Neural progenitor cell (in vitro differentiated cells): ENCODE measurements around the gene DSG1. TPM values are rescaled to one million over a fixed set of nuclear protein-coding genes. Genes with fewer than 3 reads are reported as not detected.

Experiments
- DNase-seq: peaks from one replicate; pipeline ENCODE4 v3.0.0-alpha.2; 2016; ENCODE audit warnings: low spot score
- H2AFZ ChIP-seq: fragments of 200-600 bp; sonication (generic); replicated peaks from 2 replicates; pipeline ENCODE4 v1.6.1; 2016; ENCODE audit warnings: antibody characterized with exemption
- H3F3A ChIP-seq: fragments of 200-600 bp; sonication (generic); 2 replicates; pipeline ENCODE4 v1.6.1; 2016; ENCODE audit warnings: antibody characterized with exemption, low read depth
- H3K27ac ChIP-seq: fragments of 200-600 bp; sonication (generic); 2 replicates; pipeline ENCODE4 v1.5.1; 2016; ENCODE audit warnings: mild to moderate bottlenecking
- H3K27me3 ChIP-seq: fragments of 200-600 bp; sonication (generic); 2 replicates; pipeline ENCODE4 v1.6.1; 2016; ENCODE audit warnings: mild to moderate bottlenecking, moderate library complexity
- H3K36me3 ChIP-seq: fragments of 200-600 bp; sonication (generic); 2 replicates; pipeline ENCODE4 v1.5.1; 2016
- H3K4me1 ChIP-seq: fragments of 200-600 bp; sonication (generic); 2 replicates; pipeline ENCODE4 v1.6.1; 2016; ENCODE audit warnings: mixed run types
- H3K4me2 ChIP-seq: fragments of 200-600 bp; sonication (generic); 2 replicates; pipeline ENCODE4 v1.6.1; 2016
- H3K4me3 ChIP-seq: fragments of 200-600 bp; sonication (generic); 2 replicates; pipeline ENCODE4 v1.5.1; 2016
- H3K79me2 ChIP-seq: fragments of 200-600 bp; sonication (generic); 2 replicates; pipeline ENCODE4 v1.6.1; 2016; ENCODE audit warnings: low read depth
- H3K9ac ChIP-seq: fragments of 200-600 bp; sonication (generic); 2 replicates; pipeline ENCODE4 v1.6.1; 2016
- H3K9me3 ChIP-seq: fragments of 200-600 bp; sonication (generic); 2 replicates; pipeline ENCODE4 v1.5.1; 2016; ENCODE audit warnings: low read depth
- H4K20me1 ChIP-seq: fragments of 200-600 bp; sonication (generic); 2 replicates; pipeline ENCODE4 v1.6.1; 2016; ENCODE audit warnings: low read depth
- H3K27ac Mint-ChIP-seq: 3 replicates; pipeline ENCODE4 v1.8.0; 2021; ENCODE audit warnings: mixed read lengths
- H3K27me3 Mint-ChIP-seq: 2 replicates; pipeline ENCODE4 v1.8.0; 2022; ENCODE audit warnings: low read depth, mild to moderate bottlenecking, inconsistent platforms, moderate library complexity, mixed read lengths; ENCODE audit not compliant: insufficient read depth
- H3K36me3 Mint-ChIP-seq: 3 replicates; pipeline ENCODE4 v1.8.0; 2021; ENCODE audit warnings: mixed read lengths
- H3K4me1 Mint-ChIP-seq: 3 replicates; pipeline ENCODE4 v1.8.0; 2021; ENCODE audit warnings: mixed read lengths
- H3K4me3 Mint-ChIP-seq: 3 replicates; pipeline ENCODE4 v1.8.0; 2021; ENCODE audit warnings: mild to moderate bottlenecking, moderate library complexity, mixed read lengths
- H3K9me3 Mint-ChIP-seq: 3 replicates; pipeline ENCODE4 v1.8.0; 2020; ENCODE audit warnings: mixed read lengths
- EZH2 ChIP-seq: fragments of 200-600 bp; sonication (generic); IDR thresholded peaks from 2 replicates; pipeline ENCODE4 v1.6.1; 2017; ENCODE audit warnings: antibody characterized with exemption, mild to moderate bottlenecking, moderate library complexity
- EZH2phosphoT487 ChIP-seq: fragments of 200-600 bp; sonication (generic); IDR thresholded peaks from 2 replicates; pipeline ENCODE4 v1.6.1; 2017; ENCODE audit warnings: antibody characterized with exemption
- total RNA-seq: library from RNA; depleted of rRNA; stranded (reverse); fragments of >200 nt; gene quantifications from 2 replicates; pipeline ENCODE4 v1.2.3, GENCODE V29; 2015; ENCODE audit warnings: low replicate concordance
- TF ChIP-seq, protein P1 (sequence below): fragments of 200-600 bp; sonication (generic); IDR thresholded peaks from 2 replicates; pipeline ENCODE4 v1.5.1; 2017; ENCODE audit warnings: antibody characterized with exemption, mild to moderate bottlenecking

The DSG1 gene
- total RNA-seq, 1 donor from 2014 or later = not detected

DNA sequence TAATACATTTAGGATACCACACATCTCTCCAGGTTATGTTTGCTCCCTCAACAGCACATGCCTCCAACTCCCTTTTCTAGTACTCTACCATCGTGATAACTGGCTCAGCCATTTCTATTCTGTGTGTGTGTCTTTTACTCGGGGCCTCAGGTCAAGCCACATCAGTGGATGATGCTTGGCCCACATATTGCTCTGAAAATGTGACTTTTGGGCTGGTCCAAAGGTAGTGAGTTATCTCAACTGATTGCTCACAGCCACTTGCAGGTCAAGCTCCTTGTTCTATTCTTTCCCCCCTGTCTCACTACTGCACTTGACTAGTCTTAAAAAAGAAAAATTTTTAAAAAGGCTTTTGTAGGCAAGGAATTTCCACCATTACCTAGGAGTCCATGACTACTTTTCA, 64.1 kb downstream of the DSG1 start:
- Histone ChIP-seq H4K20me1 (no peaks in the 10 kb centered on the region), H3K4me2 (no peak overlapping the region), H3K4me3 (no peak overlapping the region), H3K36me3 (no peaks in the 10 kb centered on the region), H2AFZ (no peak overlapping the region), H3K27ac (no peak overlapping the region), H3K4me1 (no peaks in the 10 kb centered on the region), H3K79me2 (no peaks in the 10 kb centered on the region), H3K9me3 (no peaks in the 10 kb centered on the region), H3F3A (no peaks in the 10 kb centered on the region), H3K27me3 (no peaks in the 10 kb centered on the region), H3K9ac (no peak overlapping the region)
- no peaks in the 10 kb centered on the region for H3K9me3 Mint-ChIP-seq
- peaks cover 7% of the 10 kb centered on the region for H3K4me1 Mint-ChIP-seq
- DNase-seq = no peak
- H3K4me3 Mint-ChIP-seq = no peak overlapping the region
- no peak overlapping the region for H3K27ac Mint-ChIP-seq
- TF ChIP-seq EZH2 = no peak
- TF ChIP-seq, protein P1, sequence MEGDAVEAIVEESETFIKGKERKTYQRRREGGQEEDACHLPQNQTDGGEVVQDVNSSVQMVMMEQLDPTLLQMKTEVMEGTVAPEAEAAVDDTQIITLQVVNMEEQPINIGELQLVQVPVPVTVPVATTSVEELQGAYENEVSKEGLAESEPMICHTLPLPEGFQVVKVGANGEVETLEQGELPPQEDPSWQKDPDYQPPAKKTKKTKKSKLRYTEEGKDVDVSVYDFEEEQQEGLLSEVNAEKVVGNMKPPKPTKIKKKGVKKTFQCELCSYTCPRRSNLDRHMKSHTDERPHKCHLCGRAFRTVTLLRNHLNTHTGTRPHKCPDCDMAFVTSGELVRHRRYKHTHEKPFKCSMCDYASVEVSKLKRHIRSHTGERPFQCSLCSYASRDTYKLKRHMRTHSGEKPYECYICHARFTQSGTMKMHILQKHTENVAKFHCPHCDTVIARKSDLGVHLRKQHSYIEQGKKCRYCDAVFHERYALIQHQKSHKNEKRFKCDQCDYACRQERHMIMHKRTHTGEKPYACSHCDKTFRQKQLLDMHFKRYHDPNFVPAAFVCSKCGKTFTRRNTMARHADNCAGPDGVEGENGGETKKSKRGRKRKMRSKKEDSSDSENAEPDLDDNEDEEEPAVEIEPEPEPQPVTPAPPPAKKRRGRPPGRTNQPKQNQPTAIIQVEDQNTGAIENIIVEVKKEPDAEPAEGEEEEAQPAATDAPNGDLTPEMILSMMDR = no peak
- TF ChIP-seq EZH2phosphoT487 = no peak
- no peaks in the 10 kb centered on the region for H3K27me3 Mint-ChIP-seq
- no peaks in the 10 kb centered on the region for H3K36me3 Mint-ChIP-seq

DNA sequence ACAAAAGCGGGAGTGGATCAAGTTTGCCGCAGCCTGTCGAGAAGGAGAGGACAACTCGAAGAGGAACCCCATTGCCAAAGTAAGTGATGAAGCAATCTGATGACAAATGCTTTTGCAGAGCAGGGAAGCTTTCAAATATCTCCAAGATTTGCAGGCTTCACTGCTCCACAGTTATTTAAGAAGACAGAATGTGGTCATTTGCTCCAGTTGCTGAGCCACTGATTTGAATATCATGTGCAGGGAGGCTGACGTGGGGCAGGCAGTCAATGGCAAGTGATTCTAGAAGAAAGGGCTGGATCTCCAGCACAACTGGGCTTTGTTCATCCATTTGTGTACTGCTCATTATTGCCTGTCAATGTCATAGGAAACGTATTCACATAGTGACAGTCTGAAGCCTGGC, 68.8 kb downstream of the DSG1 start:
- Histone ChIP-seq H3K9ac (no peak overlapping the region), H4K20me1 (no peaks in the 10 kb centered on the region), H3K79me2 (no peaks in the 10 kb centered on the region), H3K36me3 (no peaks in the 10 kb centered on the region), H3K27ac (no peak overlapping the region), H3K4me3 (no peak overlapping the region), H3K4me2 (no peak overlapping the region), H3K4me1 (peaks cover 3% of the 10 kb centered on the region), H3K9me3 (no peaks in the 10 kb centered on the region), H2AFZ (no peak overlapping the region), H3K27me3 (no peaks in the 10 kb centered on the region), H3F3A (no peaks in the 10 kb centered on the region)
- Mint-ChIP-seq H3K4me3 (no peak overlapping the region), H3K9me3 (no peaks in the 10 kb centered on the region), H3K27me3 (no peaks in the 10 kb centered on the region), H3K36me3 (no peaks in the 10 kb centered on the region), H3K4me1 (peaks cover 15% of the 10 kb centered on the region), H3K27ac (no peak overlapping the region)
- TF ChIP-seq EZH2phosphoT487 (no peak), EZH2 (no peak)
- TF ChIP-seq, protein P1 = no peak
- DNase-seq = peak; percentile 4

DNA sequence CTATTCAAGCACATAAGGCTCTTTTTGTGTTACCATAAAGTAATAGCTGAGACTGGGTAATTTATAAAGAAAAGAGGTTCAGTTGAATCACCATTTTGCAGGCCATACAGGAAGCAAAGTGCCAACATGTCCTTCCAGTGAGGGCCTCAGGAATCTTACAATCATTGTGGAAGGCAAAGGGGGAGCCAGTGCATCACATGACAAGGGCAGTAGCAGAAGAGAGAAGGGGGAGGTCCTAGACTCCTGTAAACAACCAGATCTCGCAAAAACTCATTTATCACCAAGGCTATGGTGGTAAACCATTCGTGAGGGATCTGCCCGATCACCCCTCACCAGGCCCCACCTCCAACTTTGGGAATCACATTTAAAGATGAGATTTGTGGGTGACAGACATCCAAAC, 75.3 kb downstream of the DSG1 start:
- Mint-ChIP-seq H3K36me3 (no peaks in the 10 kb centered on the region), H3K9me3 (no peaks in the 10 kb centered on the region), H3K4me1 (no peaks in the 10 kb centered on the region), H3K4me3 (no peak overlapping the region), H3K27me3 (peaks cover 2% of the 10 kb centered on the region), H3K27ac (no peak overlapping the region)
- no peaks in the 10 kb centered on the region for H4K20me1 ChIP-seq
- H3K4me3 ChIP-seq = no peak overlapping the region
- H3K79me2 ChIP-seq = no peaks in the 10 kb centered on the region
- no peak for DNase-seq
- no peaks in the 10 kb centered on the region for H3K36me3 ChIP-seq
- no peaks in the 10 kb centered on the region for H3F3A ChIP-seq
- no peak overlapping the region for H3K27ac ChIP-seq
- no peak for TF ChIP-seq EZH2
- no peak for TF ChIP-seq EZH2phosphoT487
- TF ChIP-seq, protein P1 = no peak
- H3K4me2 ChIP-seq = no peak overlapping the region
- no peaks in the 10 kb centered on the region for H3K9me3 ChIP-seq
- H3K4me1 ChIP-seq = peaks cover 2% of the 10 kb centered on the region
- peak overlapping the region; percentile 83 for H2AFZ ChIP-seq
- no peaks in the 10 kb centered on the region for H3K27me3 ChIP-seq
- H3K9ac ChIP-seq = no peak overlapping the region
